ENCODE results near the gene FHAD1. TPM values are rescaled to one million over a fixed set of nuclear protein-coding genes. Genes with fewer than 3 reads are reported as not detected.

Gene FHAD1
- total and polyA plus RNA-seq, 2 of the 13 experiments (the other 11 are each of a cell fraction or from before 2014, with no cell fraction given), result not detected

GRCh38 chr1:15355968-15356625 is 109.1 kb downstream of the FHAD1 start (continued):
- TF ChIP-seq CTCF (CRISPR knock-in tag; IDR thresholded peaks at IDR 0.05) (no peak), HOMEZ (CRISPR knock-in tag; IDR thresholded peaks at IDR 0.05; ENCODE audit: low read depth) (peak; percentile 76; the same call in 1 of the 2 replicates), IRF9 (CRISPR knock-in tag; IDR thresholded peaks at IDR 0.05; ENCODE audit: borderline replicate concordance) (0 out of 2 replicates have a peak, but pooled peaks have one; percentile 39), ZNF569 (CRISPR knock-in tag; IDR thresholded peaks at IDR 0.05; ENCODE audit: borderline replicate concordance) (no peak), MAFK (conservative IDR thresholded peaks at IDR 0.05 in 1 of 2, IDR thresholded peaks at IDR 0.05 in 1 of 2; ENCODE audit: low read length in 2 of 2) (peak; percentile 23 to 48; a peak in 1 of 4 replicates), MYPOP (CRISPR knock-in tag; IDR thresholded peaks at IDR 0.05) (0 out of 2 replicates have a peak, but pooled peaks have one; percentile 38), PAXIP1 (CRISPR knock-in tag; conservative IDR thresholded peaks at IDR 0.05) (peak; percentile 78), SNAPC2 (CRISPR knock-in tag; IDR thresholded peaks at IDR 0.05) (peak; percentile 59; the same call in 1 of the 2 replicates), AHDC1 (CRISPR knock-in tag; IDR thresholded peaks at IDR 0.05; ENCODE audit: borderline replicate concordance) (peak; percentile 33; the same call in 1 of the 2 replicates), FOXO1 (CRISPR knock-in tag; IDR thresholded peaks at IDR 0.05) (peak; percentile 30; the same call in 1 of the 2 replicates), ZNF468 (CRISPR knock-in tag; IDR thresholded peaks at IDR 0.05) (no peak), ISL2 (CRISPR knock-in tag; IDR thresholded peaks at IDR 0.05) (peak; percentile 37; the same call in 1 of the 2 replicates)

All from HepG2 (cell line).